Stimulated activated CD8-positive, alpha-beta memory T cell treated with anti-CD3 and anti-CD28 coated beads, Interleukin-2, amount 100 ng/mL, for 1 hour (primary cell): Measurements from ENCODE around the gene CALHM3.

Experiments
- DNase-seq, 2 donors: peaks; one replicate each; pipeline ENCODE4 v3.0.0-alpha.2; 2020; ENCODE audit warnings: low read depth in 2 of 2

CALHM3 gene

DNA sequence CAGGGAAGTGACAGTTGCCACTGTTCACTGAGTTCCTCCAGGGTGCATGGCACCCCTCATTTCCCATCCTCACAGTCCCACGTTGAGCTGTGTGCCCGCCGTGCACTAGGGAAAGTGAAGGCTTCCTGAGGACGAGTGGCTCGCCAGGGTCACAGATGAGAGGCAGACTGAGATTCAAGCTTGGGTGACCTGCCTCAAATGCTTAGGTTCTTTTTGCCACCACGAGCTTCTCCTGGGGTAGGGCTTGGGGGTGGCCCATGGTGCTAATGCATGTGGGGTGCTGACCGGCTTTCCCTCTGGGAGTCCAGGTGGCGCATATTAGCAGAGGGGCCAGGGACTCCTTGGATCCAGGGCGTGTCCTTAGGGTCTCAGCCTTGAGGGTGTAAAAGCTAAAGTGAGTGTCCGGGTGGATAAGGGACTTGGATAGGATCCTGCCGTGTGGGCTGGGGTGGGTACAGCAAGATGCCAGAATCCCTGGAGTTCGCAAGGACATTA lies 28.8 kb downstream of the CALHM3 start:
- DNase-seq = no peak

- no peak for DNase-seq
Observed at GRCh38 chr10:103449208-103450144, 29.6 kb downstream of the CALHM3 start.

- no peak for DNase-seq
Observed at GRCh38 chr10:103448746-103449145, 30.3 kb downstream of the CALHM3 start.

DNA sequence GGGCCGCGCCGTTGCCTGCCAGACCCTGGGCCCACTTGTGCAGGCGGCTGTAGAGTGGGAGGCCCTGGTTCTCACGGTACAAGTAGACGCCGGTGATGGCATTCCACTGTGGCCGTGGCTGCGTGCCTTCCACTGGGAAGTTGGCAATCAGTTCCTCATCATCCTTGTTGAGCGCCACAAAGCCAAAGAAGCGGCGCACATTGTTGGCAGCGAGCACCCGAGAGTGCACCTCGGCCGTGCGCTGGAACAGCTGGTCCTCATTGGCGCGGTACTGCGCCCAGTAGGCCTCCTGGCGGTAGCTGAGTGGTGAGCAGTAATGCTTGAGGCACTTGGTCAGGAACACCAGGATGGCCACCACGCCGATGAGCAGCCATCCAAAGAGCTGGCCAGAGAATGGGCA lies 31.9 kb downstream of the CALHM3 start:
- no peak for DNase-seq

- no peak for DNase-seq
Observed at GRCh38 chr10:103445767-103446567, 33.1 kb downstream of the CALHM3 start.

GRCh38 chr10:103445366-103445765 lies 33.7 kb downstream of the CALHM3 start:
- DNase-seq = no peak

DNA sequence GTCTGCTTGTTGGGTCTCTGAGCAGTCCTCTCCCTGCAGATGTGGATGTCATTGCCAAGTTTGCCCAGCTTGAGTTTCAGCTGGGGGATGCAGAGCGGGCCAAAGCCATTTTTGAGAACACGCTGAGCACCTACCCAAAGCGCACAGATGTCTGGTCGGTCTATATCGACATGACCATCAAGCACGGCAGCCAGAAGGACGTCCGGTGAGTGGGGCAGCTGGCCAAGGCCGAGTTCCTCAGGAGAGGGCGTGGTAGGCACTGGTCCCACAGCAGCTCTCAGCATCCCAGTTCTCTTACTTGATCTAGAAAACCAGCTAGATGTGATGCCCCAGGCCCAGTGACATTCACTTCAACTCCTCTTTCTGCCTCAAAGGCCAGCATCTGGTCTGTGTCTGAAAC lies 34.6 kb downstream of the CALHM3 start:
- DNase-seq = no peak

DNA sequence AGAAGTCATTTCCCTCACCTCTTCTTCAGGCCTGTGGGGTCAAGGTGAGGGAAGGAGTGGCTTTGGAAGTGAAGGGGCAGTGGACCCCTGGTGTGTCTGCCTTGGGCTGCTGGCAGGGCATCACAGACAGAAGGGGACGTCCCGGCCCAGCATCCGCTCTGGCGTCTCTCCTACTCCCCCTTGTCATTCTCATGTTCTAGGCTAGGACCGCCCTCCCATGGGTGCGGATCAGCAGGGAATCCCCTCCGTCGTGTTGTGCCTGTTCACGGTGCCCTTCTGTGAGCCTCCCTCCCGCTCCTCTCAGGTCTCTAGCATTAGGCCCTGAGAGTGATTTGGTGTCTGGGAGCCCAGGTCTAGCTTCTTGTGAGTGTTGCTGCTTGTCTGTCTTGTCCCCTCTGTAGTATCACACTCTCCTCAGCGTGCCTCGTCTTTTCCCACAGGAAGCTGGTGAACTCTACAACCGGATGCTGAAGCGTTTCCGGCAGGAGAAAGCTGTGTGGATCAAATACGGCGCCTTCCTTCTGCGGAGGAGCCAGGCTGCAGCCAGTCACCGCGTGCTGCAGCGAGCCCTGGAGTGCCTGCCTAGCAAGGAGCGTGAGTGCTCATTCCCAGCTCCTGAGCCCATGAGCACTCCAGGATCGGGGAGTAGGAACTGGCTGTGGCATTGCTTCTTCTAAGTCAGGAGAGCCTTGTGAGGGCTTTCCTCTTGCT lies 35.4 kb downstream of the CALHM3 start:
- DNase-seq = no peak

- DNase-seq = no peak
Observed at GRCh38 chr10:103442031-103442461, 37.0 kb downstream of the CALHM3 start.

DNA sequence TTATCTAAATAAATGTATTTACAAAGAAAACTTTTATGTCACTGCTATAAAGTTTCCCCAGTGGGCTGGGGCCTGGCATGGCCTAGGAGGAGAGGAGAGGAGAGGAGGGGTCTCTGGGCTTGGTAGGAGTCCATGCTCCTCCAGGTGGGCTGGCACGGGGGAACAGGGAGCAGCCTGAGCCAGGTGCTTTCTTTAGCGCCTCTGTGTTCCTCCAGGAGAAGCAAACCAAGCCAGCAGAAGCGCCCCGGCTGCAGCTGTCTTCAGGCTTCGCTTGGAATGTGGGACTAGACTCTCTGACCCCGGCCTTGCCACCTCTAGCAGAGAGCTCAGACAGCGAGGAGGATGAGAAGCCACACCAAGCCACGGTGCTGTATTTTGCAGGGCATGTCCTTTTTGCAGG lies 37.4 kb downstream of the CALHM3 start:
- DNase-seq = no peak

DNA sequence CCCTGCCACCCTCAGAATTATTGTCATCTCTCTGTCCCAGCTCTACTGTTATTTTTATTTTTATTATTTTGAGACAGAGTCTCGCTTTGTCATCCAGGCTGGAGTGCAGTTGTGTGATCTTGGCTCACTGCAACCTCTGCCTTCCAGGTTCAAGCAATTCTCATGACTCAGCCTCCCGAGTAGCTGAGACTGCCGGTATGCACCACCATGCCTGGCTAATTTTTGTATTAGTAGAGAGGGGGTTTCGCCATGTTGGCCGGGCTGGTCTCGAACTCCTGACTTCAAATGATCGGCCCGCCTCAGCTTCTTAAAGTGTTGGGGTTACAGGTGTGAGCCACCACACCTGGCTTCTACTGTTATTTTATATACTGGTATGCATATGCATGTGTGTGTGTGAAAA lies 37.8 kb downstream of the CALHM3 start:
- no peak for DNase-seq

- DNase-seq = no peak
Observed at GRCh38 chr10:103440416-103440815, 38.6 kb downstream of the CALHM3 start.

DNA sequence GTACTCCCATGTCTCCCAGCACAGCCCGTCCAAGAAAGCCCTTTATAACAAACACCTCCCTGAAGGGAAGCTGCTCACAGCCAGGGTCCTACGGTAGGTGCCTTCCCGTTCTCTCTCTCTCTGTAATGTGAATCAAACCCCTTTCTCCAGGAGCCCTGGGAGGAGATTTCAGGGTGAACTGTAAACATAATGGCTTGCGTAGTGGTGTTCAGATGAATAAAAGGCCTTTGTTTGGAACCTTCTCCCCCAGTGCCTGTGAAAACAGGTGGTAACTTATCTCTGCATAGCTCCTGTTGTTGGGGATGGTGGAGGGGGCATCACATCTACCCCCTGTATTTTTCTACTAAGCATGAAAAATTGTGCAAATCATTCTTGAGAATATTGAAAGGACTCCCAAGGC lies 39.3 kb downstream of the CALHM3 start:
- DNase-seq = no peak

DNA sequence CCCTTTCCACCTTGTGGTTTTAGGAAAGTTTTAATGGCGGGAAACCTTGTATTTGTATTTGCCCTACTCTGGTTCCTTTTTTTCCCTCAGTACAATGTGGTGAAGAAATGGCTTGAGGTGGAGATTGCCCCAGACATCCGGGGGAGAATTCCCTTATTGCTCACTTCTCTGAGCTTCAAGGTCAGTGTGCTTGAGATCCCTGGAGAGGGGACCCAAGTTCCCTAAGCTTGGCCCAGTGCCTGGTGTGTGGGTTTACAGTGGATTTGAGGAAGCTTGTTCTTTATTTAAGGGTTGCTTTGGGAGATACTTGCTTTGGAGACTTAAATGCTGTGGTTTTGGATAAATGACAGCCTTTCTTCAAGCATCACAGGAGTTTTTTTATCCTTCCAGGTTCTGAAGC lies 45.2 kb downstream of the CALHM3 start:
- no peak for DNase-seq

DNA sequence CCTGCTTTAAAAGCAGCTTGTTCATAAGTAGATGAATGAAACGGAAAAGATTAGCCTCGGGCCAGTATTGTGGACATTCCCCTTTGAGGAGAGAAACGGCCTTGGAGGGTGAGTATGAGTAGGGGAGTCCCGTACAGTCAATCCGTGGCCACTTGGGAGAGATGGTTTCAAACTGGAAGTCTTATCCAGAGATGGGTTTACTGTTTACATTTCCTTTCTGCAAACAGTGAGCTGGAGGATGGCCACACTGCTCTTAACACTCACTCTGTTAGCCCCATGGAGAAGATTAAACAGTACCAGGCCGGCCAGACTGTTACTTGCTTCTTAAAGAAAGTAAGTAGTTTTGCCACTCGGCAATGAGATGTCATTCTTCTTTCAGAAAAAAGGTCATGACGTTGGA lies 47.1 kb downstream of the CALHM3 start:
- DNase-seq = no peak

- DNase-seq = no peak
Observed at GRCh38 chr10:103429647-103430046, 49.4 kb downstream of the CALHM3 start.

GRCh38 chr10:103428989-103429643 lies 49.9 kb downstream of the CALHM3 start:
- DNase-seq = no peak

GRCh38 chr10:103427866-103428265 lies 51.2 kb downstream of the CALHM3 start:
- no peak for DNase-seq

DNA sequence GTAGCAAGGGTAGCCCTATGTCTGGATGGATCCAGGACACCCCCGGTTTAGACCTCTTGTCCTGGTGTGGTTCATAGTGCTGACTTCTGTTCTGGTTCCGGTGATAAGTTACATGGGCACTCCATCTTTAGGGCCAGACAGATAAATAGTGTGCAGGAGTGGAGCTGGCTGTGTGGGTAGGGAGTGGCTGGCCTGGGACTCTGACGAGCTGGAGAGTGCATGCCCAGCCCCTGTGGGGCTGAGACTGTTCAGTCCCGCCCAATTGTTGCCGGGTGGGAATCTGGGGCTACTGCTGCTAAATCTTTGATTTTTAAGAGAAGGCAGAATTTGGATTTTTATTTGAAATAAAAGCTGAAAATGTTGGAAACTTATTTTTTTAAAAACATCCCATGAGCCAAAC lies 55.3 kb downstream of the CALHM3 start:
- no peak for DNase-seq
